ENCODE data around the gene GPR26. TPM values are rescaled to one million over a fixed set of nuclear protein-coding genes. Genes with fewer than 3 reads are reported as not detected.
"Not testable (repeated sequence)": the region's sequence is repeated elsewhere in the genome, so short reads cannot be mapped to it uniquely, and the experiment has no call there.

The GPR26 gene
- total RNA-seq, 2 donors from 2014 or later: not detected

- peak; percentile 38 for DNase-seq (ENCODE audit: low spot score)
- Histone ChIP-seq H3K4me3 (no peak overlapping the region), H3K4me1 (no peaks in the 10 kb centered on the region), H3K36me3 (no peaks in the 10 kb centered on the region), H3K9me3 (no peaks in the 10 kb centered on the region), H3K27ac (no peak overlapping the region), H3K27me3 (no peaks in the 10 kb centered on the region)
- no peak for TF ChIP-seq CTCF (IDR thresholded peaks at IDR 0.05)
Observed at GRCh38 chr10:123724747-123725146, 58.6 kb downstream of the GPR26 start.

GRCh38 chr10:123726381-123726780 is 60.2 kb downstream of the GPR26 start:
- Histone ChIP-seq H3K4me3 (no peak overlapping the region), H3K27ac (no peak overlapping the region), H3K36me3 (no peaks in the 10 kb centered on the region), H3K9me3 (no peaks in the 10 kb centered on the region), H3K27me3 (no peaks in the 10 kb centered on the region), H3K4me1 (no peaks in the 10 kb centered on the region)
- no peak for TF ChIP-seq CTCF (IDR thresholded peaks at IDR 0.05)
- DNase-seq (ENCODE audit: low spot score): no peak

GRCh38 chr10:123726836-123727235 is 60.7 kb downstream of the GPR26 start:
- no peak overlapping the region for H3K4me3 ChIP-seq
- no peak overlapping the region for H3K27ac ChIP-seq
- TF ChIP-seq CTCF (IDR thresholded peaks at IDR 0.05): no peak
- no peak for DNase-seq (ENCODE audit: low spot score)
- no peaks in the 10 kb centered on the region for H3K36me3 ChIP-seq
- H3K27me3 ChIP-seq: no peaks in the 10 kb centered on the region
- no peaks in the 10 kb centered on the region for H3K9me3 ChIP-seq
- no peaks in the 10 kb centered on the region for H3K4me1 ChIP-seq

- Histone ChIP-seq H3K27ac (no peak overlapping the region), H3K27me3 (no peaks in the 10 kb centered on the region), H3K4me1 (no peaks in the 10 kb centered on the region), H3K9me3 (no peaks in the 10 kb centered on the region), H3K36me3 (no peaks in the 10 kb centered on the region), H3K4me3 (no peak overlapping the region)
- no peak for DNase-seq (ENCODE audit: low spot score)
- TF ChIP-seq CTCF (IDR thresholded peaks at IDR 0.05): no peak
Observed at GRCh38 chr10:123729523-123729922, 63.4 kb downstream of the GPR26 start.

GRCh38 chr10:123736917-123737316 is 70.8 kb downstream of the GPR26 start:
- H3K36me3 ChIP-seq; H3K9me3 ChIP-seq; H3K27me3 ChIP-seq; H3K4me3 ChIP-seq; H3K4me1 ChIP-seq; DNase-seq (ENCODE audit: low spot score); H3K27ac ChIP-seq: not testable (repeated sequence)

GRCh38 chr10:123741146-123741545 is 75.0 kb downstream of the GPR26 start:
- TF ChIP-seq CTCF (IDR thresholded peaks at IDR 0.05): no peak
- Histone ChIP-seq H3K4me3 (no peak overlapping the region), H3K27ac (no peak overlapping the region), H3K27me3 (no peaks in the 10 kb centered on the region), H3K36me3 (no peaks in the 10 kb centered on the region), H3K4me1 (no peaks in the 10 kb centered on the region), H3K9me3 (peaks cover 0 to 5% of the 10 kb centered on the region in 2 donors)
- no peak for DNase-seq (ENCODE audit: low spot score)

Measured in right atrium auricular region (tissue), 2 donors.